GM21723 (cell line): ENCODE measurements around the gene RPS21.

Experiments
- ATAC-seq: cut with Tn5 transposase; IDR thresholded peaks from one replicate; pipeline ENCODE4 v1.9.1; 2021; ENCODE audit warnings: mild to moderate bottlenecking, moderate library complexity; ENCODE audit not compliant: unreplicated experiment

RPS21 gene

GRCh38 chr20:62376112-62377063 lies 10.5 kb upstream of the RPS21 start:
- no peak for ATAC-seq

DNA sequence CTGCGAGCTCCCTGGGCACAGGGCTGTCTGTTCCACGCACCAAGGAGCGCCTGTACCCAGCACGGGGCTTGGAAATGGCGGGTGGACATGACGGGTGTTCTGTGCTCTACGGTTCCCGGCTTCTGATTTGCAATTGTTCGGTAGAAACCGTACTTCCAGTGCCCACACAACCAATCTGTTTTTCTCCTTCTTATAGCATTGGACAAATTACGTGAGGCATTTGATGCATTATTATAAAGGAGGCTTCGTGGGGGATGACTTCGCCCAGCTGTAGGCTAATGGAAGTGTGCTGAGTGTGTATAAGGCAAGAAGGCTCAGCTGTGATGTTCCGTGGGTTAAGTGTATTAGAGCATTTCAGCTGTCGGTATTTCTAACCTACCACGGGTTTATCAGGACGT lies 9.8 kb upstream of the RPS21 start:
- no peak for ATAC-seq

- ATAC-seq: no peak
Measured at GRCh38 chr20:62377615-62378178, 9.2 kb upstream of the RPS21 start.

DNA sequence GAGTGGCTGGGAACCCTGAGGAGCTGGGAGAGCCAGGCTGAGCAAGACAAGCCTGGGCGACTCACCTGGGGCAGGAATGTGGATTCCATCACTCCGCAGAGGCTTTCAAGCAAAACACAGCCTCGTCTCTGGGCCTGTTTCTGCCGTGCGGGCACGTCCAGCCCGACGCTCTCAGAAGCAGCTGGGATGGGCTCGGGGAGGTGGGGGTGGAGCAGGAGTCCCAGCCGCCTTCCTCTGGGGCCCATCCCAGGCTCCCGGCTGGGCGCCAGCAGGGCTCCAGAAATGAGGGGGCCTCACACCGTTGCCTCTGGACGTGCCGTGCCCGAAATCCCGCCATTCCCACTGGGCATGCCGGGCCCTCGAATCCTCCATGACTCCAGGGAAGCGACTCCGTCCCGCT lies 8.7 kb upstream of the RPS21 start:
- ATAC-seq: no peak

DNA sequence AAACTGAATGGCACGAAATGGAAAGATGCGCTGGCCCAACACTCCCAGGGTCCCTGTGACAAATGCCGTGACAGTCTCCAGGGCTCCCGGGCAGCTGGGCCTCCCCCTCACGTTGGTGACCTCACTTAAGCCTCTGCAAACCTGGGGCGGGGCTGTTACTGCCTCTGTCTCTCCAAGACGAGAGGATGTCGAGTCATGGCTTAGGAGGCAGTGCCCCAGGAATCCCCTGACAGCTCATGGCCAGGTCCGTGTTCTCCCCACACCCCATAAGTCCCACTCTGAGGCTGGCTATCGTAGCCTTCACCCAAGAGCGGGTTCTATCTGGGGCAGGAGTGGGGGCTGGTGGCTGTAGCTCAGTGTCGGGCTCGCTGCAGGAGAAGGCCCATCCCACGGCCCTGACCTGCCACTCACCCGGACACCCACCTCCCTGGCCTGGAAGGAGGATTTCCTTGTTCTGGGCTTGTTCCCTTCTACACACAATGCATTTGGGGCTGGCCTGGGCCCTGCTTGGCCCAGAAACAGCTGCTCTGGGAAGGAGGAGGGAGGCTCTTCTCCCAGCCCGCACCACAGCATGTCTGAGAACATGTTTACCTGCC lies 5.6 kb upstream of the RPS21 start:
- no peak for ATAC-seq

GRCh38 chr20:62381842-62382241 lies 5.1 kb upstream of the RPS21 start:
- no peak for ATAC-seq

DNA sequence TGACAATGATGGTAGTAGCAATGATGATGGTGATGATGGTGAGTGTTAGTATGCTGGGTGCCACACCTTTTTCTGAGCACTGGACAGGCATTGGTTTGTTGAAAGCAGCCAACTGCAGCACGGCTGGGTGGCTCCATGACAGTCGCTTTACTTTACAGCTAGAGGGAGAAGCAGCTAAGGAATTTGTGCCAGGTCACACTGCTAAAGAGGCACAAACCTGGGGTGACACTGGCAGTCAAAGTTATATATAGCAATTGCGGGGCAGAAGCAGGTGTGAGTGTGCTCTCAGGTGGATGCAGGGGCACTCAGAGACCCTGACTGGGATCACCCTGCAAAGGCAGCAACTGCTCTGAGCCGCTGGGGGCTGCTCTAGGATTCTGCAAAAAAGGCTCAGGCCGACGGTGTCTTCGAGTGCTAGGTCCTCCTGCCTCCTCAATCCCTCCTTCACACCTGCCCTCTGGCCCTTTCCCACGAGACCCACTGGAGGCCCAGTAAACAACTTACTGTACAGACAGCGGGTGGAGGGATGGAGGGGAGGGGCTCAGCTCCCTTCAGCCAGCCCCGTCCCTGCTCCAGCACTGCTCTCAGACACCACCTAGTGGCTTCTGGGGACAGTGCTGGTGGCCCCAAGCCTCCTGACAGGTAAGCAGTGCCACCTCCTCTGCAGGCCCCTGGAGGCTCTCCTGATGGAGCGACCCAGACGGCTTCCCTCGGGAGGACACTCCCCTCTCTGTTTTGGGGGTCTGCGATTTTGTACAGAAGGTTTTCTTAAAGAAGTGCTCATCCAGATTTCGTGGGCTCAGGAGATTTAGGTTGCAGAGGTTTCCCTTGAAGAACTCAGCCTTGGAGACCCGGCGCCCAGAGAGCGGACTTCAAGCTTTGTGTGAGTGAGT lies 4.4 kb upstream of the RPS21 start:
- peak; percentile 46 for ATAC-seq

- ATAC-seq: no peak
Measured at GRCh38 chr20:62387219-62387913, 463 bp downstream of the RPS21 start.

DNA sequence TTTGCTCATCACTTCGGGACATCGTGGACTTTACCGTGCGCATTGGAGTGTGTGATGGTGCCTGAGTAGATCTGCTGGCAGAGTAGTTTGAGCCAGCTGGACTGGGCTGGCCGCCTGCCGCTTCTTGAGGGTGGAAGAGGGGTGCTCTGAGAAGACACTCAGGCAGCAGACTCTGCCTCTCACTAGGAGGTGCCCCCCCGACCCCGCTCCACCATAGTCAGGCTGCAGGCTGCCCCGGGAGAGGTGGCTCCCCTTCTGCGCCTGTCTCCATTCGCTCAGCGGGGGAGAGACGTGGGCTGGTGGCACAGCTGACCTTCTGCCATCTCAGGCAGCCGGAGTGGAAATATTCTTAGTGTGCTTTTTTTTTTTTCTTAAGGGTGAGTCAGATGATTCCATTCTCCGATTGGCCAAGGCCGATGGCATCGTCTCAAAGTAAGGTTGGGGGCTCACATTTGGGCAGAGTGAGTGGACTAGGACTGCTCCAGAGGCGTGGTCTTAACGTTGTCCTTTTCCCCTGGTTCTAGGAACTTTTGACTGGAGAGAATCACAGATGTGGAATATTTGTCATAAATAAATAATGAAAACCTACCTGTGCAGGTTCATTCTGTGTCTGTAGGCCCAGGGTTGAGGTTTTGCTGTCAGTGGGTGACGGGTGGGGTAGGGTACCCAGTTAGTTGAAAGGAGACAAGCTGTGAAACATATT lies 1.2 kb downstream of the RPS21 start:
- ATAC-seq: no peak

DNA sequence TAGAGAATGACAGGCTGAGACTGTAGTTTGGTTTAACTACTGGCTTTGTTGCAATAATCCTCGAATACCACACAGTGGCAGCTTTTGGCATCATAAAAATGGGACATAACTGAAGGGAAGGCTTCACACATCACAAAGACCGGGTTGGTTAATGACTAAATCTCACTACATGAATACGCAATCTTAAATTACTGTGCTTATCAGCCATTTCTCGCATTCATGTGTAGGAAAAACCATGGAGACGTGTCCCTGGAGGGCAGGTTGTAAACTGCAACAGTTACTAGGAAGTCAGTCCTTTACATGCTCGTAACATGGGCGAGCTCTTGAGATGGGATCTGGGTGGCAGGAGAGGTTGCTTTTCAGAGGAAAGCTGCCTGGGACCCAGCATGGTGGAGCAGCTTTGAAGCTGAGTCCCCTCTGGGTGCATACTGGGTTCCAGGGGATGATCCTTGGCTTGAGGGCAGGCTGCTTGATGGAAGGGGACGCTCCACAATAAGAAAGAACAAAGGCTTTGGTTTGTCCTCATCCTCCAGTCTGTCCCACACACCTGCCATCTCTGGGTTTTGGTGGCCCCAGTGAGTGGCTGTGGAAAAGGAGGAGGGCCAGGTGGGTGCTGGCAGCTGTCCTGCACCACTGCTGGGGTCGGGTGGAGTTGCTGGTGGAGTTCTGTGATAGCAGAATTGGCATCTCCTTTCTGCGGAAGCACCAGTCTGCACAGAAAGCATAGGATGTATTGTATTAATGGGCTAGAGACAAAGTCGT lies 2.1 kb downstream of the RPS21 start:
- no peak for ATAC-seq

GRCh38 chr20:62389601-62390087 lies 2.7 kb downstream of the RPS21 start:
- no peak for ATAC-seq

GRCh38 chr20:62390317-62391164 lies 3.6 kb downstream of the RPS21 start:
- no peak for ATAC-seq

DNA sequence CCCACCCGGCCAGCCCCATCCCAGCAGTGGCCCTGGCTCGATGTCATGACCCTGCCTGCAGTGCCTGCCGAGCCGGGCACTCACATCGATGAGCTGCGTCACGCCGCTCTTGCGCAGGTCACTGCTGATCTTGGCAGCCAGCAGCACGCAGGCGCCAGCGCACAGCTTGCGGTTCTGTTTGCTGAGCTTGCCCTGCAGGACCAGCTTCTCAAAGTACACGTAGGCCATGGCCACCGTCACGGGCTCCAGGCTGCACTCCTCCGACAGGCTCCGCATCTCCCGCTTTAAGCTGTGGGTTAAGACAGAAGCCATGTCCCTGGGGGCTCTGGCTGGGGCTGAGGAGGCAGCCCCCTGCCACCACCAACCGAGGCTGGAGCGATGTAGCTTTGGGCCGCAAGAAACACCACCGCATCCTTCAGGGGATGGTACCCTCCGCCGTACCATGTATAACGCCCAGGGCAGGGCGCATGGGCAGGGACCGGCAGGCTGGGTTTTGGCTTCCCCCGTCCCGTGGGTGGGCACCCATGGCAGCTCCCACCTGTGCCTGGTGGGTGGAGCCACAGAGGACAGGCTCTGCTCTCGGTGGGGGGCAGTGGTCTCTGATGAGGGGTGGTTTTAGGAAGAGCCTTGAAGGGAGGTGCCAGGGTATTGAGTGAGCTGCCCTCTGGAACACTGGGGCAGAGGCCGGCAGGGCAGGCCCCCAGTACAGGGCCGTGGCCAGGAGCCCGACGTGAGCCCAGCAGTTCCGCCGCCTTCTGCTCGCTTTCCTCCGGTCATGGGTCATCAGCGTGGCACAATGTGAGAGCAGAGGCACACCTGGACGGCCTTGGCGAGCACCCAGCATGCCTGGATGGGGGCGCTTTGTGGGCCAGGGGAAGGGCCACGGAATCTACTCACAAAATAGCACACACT lies 4.5 kb downstream of the RPS21 start:
- no peak for ATAC-seq

DNA sequence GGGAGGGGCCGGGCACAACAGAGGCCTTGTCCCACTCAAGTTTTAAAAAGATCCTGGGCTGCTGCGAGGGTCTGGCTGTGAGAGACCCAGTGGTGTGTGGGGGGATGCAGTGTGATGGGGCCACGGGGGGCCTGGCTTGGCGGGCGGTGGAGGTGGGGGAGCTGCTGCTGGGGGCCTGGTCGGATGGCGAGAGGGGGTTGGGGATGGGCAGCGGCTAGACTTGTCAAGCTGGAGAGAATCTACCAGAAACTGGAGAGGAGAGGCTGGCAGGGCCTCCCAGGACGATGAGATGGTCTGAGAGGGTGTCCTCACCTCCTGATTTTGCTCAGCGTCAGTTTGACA lies 5.1 kb downstream of the RPS21 start:
- no peak for ATAC-seq

DNA sequence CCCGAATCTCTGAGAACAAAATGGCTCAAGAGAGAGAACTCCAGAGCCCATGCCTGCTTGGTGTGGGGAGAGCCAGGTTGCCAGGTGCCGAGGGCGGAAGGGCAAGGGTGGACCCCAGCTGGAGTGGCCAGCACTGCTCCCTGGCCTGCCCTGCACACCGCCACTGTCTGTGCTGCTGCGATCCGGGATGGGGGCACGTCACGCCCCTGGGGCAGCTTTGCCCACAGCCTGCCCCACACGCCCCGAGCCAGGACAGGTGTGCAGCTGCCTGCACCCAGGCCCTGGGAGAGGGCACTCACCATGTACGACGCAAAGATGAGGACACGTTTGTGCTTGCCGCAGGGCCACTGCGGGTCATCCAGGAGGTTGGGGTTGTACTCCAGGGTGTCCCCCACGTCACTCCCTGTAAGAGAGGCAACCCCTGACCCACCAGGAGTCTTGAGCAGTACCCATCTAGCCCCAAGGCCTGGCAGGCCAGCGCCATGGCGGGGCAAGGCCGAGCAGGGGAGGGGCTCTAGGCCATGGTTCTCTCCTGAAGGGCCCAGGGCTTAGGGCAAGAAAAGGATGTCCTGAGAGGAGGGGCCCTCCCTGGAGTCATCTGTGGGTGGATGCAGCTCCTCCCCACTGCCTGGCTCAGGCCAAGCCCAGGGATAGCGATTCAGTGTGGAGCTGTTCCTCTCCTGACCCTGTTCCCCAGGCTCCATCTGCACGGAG lies 5.9 kb downstream of the RPS21 start:
- ATAC-seq: no peak

GRCh38 chr20:62393335-62393665 lies 6.4 kb downstream of the RPS21 start:
- no peak for ATAC-seq

DNA sequence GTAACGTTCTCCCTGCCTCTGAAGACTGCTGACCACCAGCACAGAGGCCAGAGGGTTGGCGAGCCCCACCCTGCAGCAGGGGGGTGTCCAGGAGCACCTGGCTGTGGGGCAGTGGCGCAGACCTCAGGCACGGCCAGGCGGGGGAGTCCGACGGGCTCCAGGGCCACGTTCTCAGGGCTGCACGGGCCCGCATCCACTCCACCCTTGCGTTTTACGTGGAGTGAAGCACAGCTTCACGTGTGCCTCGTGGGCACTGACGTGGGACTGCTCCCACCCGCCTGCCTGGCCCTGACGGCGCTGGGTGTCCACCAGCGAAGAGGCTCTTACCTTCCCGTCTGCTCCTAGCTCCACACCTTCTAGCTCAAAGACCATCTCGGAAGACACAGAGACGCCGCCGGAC lies 6.9 kb downstream of the RPS21 start:
- no peak for ATAC-seq
